Measurements from ENCODE around the gene MAPK8IP2.

Gene MAPK8IP2

GRCh38 chr22:50601669-50602337 lies 1.2 kb downstream of the MAPK8IP2 start:
- TF ChIP-seq ZNF274 (IDR thresholded peaks at IDR 0.05; ENCODE audit: low read depth, low read length) (no peak), YY1 (IDR thresholded peaks at IDR 0.05; ENCODE audit: insufficient read depth, insufficient read length) (no peak)
- DNase-seq (ENCODE audit: low read depth, low spot score) = no peak
- Histone ChIP-seq H3K9ac (ENCODE audit: insufficient read length, low read depth) (peak overlapping the region; percentile 58), H3K4me1 (ENCODE audit: insufficient read depth, insufficient read length) (peaks cover 3% of the 10 kb centered on the region), H3K9me3 (ENCODE audit: insufficient read depth, low read length) (no peaks in the 10 kb centered on the region), H3K4me3 (ENCODE audit: insufficient read length, low read depth) (peak overlapping the region; percentile 21), H3K36me3 (ENCODE audit: insufficient read depth, insufficient read length, low read length) (peaks cover 23% of the 10 kb centered on the region), H3K27me3 (ENCODE audit: insufficient read depth, insufficient read length) (no peaks in the 10 kb centered on the region)

GRCh38 chr22:50602338-50602700 lies 1.7 kb downstream of the MAPK8IP2 start:
- H3K4me1 ChIP-seq (ENCODE audit: insufficient read depth, insufficient read length) = peaks cover 3% of the 10 kb centered on the region
- peaks cover 19% of the 10 kb centered on the region for H3K36me3 ChIP-seq (ENCODE audit: insufficient read depth, insufficient read length, low read length)
- no peaks in the 10 kb centered on the region for H3K9me3 ChIP-seq (ENCODE audit: insufficient read depth, low read length)
- H3K9ac ChIP-seq (ENCODE audit: insufficient read length, low read depth) = no peak overlapping the region
- TF ChIP-seq SUZ12 (IDR thresholded peaks at IDR 0.05; ENCODE audit: extremely low read depth, insufficient read depth, insufficient read length) = no peak
- TF ChIP-seq ZNF274 (IDR thresholded peaks at IDR 0.05; ENCODE audit: low read depth, low read length) = no peak
- no peak for TF ChIP-seq YY1 (IDR thresholded peaks at IDR 0.05; ENCODE audit: insufficient read depth, insufficient read length)
- DNase-seq (ENCODE audit: low read depth, low spot score) = no peak
- no peaks in the 10 kb centered on the region for H3K27me3 ChIP-seq (ENCODE audit: insufficient read depth, insufficient read length)
- H3K4me3 ChIP-seq (ENCODE audit: insufficient read length, low read depth) = no peak overlapping the region

- no peak for TF ChIP-seq YY1 (IDR thresholded peaks at IDR 0.05; ENCODE audit: insufficient read depth, insufficient read length)
- Histone ChIP-seq H3K36me3 (ENCODE audit: insufficient read depth, insufficient read length, low read length) (peaks cover 17% of the 10 kb centered on the region), H3K9me3 (ENCODE audit: insufficient read depth, low read length) (no peaks in the 10 kb centered on the region), H3K9ac (ENCODE audit: insufficient read length, low read depth) (no peak overlapping the region), H3K27me3 (ENCODE audit: insufficient read depth, insufficient read length) (no peaks in the 10 kb centered on the region), H3K4me3 (ENCODE audit: insufficient read length, low read depth) (no peak overlapping the region), H3K4me1 (ENCODE audit: insufficient read depth, insufficient read length) (peaks cover 3% of the 10 kb centered on the region)
- no peak for DNase-seq (ENCODE audit: low read depth, low spot score)
These were observed 3.1 kb downstream of the MAPK8IP2 start for GRCh38 chr22:50603511-50604255.

GRCh38 chr22:50604256-50605001 lies 3.8 kb downstream of the MAPK8IP2 start:
- no peak for DNase-seq (ENCODE audit: low read depth, low spot score)
- peaks cover 3% of the 10 kb centered on the region for H3K4me1 ChIP-seq (ENCODE audit: insufficient read depth, insufficient read length)
- H3K27me3 ChIP-seq (ENCODE audit: insufficient read depth, insufficient read length) = no peaks in the 10 kb centered on the region
- H3K9me3 ChIP-seq (ENCODE audit: insufficient read depth, low read length) = no peaks in the 10 kb centered on the region
- TF ChIP-seq SUZ12 (IDR thresholded peaks at IDR 0.05; ENCODE audit: extremely low read depth, insufficient read depth, insufficient read length) (no peak), YY1 (IDR thresholded peaks at IDR 0.05; ENCODE audit: insufficient read depth, insufficient read length) (no peak), ZNF274 (IDR thresholded peaks at IDR 0.05; ENCODE audit: low read depth, low read length) (no peak)
- peaks cover 17% of the 10 kb centered on the region for H3K36me3 ChIP-seq (ENCODE audit: insufficient read depth, insufficient read length, low read length)
- H3K9ac ChIP-seq (ENCODE audit: insufficient read length, low read depth) = no peak overlapping the region
- no peak overlapping the region for H3K4me3 ChIP-seq (ENCODE audit: insufficient read length, low read depth)

- no peaks in the 10 kb centered on the region for H3K27me3 ChIP-seq (ENCODE audit: insufficient read depth, insufficient read length)
- no peaks in the 10 kb centered on the region for H3K9me3 ChIP-seq (ENCODE audit: insufficient read depth, low read length)
- TF ChIP-seq YY1 (IDR thresholded peaks at IDR 0.05; ENCODE audit: insufficient read depth, insufficient read length) = no peak
- TF ChIP-seq SUZ12 (IDR thresholded peaks at IDR 0.05; ENCODE audit: extremely low read depth, insufficient read depth, insufficient read length) = no peak
- no peak for TF ChIP-seq ZNF274 (IDR thresholded peaks at IDR 0.05; ENCODE audit: low read depth, low read length)
- DNase-seq (ENCODE audit: low read depth, low spot score) = no peak
- peaks cover 6% of the 10 kb centered on the region for H3K4me1 ChIP-seq (ENCODE audit: insufficient read depth, insufficient read length)
- H3K4me3 ChIP-seq (ENCODE audit: insufficient read length, low read depth) = no peak overlapping the region
- no peak overlapping the region for H3K9ac ChIP-seq (ENCODE audit: insufficient read length, low read depth)
- peaks cover 17% of the 10 kb centered on the region for H3K36me3 ChIP-seq (ENCODE audit: insufficient read depth, insufficient read length, low read length)
These were observed 4.5 kb downstream of the MAPK8IP2 start for GRCh38 chr22:50605002-50605612.

- peaks cover 17% of the 10 kb centered on the region for H3K36me3 ChIP-seq (ENCODE audit: insufficient read depth, insufficient read length, low read length)
- H3K27me3 ChIP-seq (ENCODE audit: insufficient read depth, insufficient read length) = no peaks in the 10 kb centered on the region
- H3K4me3 ChIP-seq (ENCODE audit: insufficient read length, low read depth) = no peak overlapping the region
- no peaks in the 10 kb centered on the region for H3K9me3 ChIP-seq (ENCODE audit: insufficient read depth, low read length)
- H3K4me1 ChIP-seq (ENCODE audit: insufficient read depth, insufficient read length) = peaks cover 6% of the 10 kb centered on the region
- no peak overlapping the region for H3K9ac ChIP-seq (ENCODE audit: insufficient read length, low read depth)
- no peak for DNase-seq (ENCODE audit: low read depth, low spot score)
- TF ChIP-seq YY1 (IDR thresholded peaks at IDR 0.05; ENCODE audit: insufficient read depth, insufficient read length) (no peak), SUZ12 (IDR thresholded peaks at IDR 0.05; ENCODE audit: extremely low read depth, insufficient read depth, insufficient read length) (no peak), ZNF274 (IDR thresholded peaks at IDR 0.05; ENCODE audit: low read depth, low read length) (no peak)
These were observed 5.1 kb downstream of the MAPK8IP2 start for GRCh38 chr22:50605613-50606074.
